DOHH2 (cell line): ENCODE measurements around the gene ABHD1.

Experiments
- CTCF ChIP-seq: fragments of 200-600 bp; sonication (generic); IDR thresholded peaks from one replicate; pipeline ENCODE4 v1.5.1; 2014; ENCODE audit warnings: antibody characterized with exemption, mild to moderate bottlenecking, low read depth, low read length; ENCODE audit not compliant: poor library complexity, severe bottlenecking
- EZH2phosphoT487 ChIP-seq: fragments of 200-600 bp; sonication (generic); IDR thresholded peaks from 2 replicates; pipeline ENCODE4 v1.6.1; 2017; ENCODE audit warnings: borderline replicate concordance, mild to moderate bottlenecking, antibody characterized with exemption, low read length, moderate library complexity, mixed read lengths

DNA sequence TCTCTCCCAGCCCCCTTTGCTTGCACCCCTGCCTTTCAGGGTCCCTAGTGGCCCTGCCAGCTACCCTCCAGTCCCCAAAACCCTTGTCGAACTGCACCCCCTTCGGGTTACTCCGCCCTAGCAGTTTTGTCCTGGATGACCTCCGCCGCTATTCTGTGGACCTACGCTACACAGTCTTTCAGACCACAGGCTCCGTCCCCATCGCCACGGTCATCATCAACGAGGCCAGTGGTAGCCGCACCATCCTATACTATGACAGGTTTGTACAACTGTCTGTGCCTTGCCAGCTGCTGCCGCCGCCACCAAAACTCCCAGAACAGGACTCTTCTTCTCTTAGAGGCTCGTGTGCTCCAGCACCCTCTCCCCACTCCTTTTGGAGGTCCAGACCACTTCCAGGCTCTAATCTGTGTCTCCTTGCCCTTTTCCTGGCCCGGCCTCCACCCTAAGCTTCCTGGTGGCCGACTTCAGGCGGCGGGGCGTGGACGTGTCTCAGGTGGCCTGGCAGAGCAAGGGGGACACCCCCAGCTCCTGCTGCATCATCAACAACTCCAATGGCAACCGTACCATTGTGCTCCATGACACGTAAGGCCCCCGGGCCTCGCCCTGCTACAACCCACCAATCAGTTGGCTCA is 29.1 kb upstream of the ABHD1 start:
- TF ChIP-seq CTCF (no peak), EZH2phosphoT487 (no peak)
